B cell (primary cell): ENCODE results near the gene STX1A.

Experiments
- CTCF ChIP-seq: fragments of 200-600 bp; IDR thresholded peaks from one replicate; pipeline ENCODE4 v1.8.0; 2022; ENCODE audit warnings: antibody characterized with exemption, mild to moderate bottlenecking
- EZH2 ChIP-seq: IDR thresholded peaks from 2 replicates; pipeline ENCODE4 v1.6.1; 2012; ENCODE audit warnings: borderline replicate concordance, low read depth, mild to moderate bottlenecking, moderate library complexity, low read length; ENCODE audit not compliant: insufficient read depth, poor library complexity, severe bottlenecking

- TF ChIP-seq CTCF (no peak), EZH2 (no peak)
Observed at GRCh38 chr7:73698410-73698809, 21.1 kb downstream of the STX1A start.
